K562 (cell line): Measurements from ENCODE around the gene KXD1. TPM values are rescaled to one million over a fixed set of nuclear protein-coding genes. Genes with fewer than 3 reads are reported as not detected.

Experiments used
- ATAC-seq: fragments of 200-7000 bp; cut with Tn5 transposase; 3 replicates; pipeline ENCODE4 v1.9.1; 2020; ENCODE audit warnings: moderate library complexity
- BruUV-seq: library from RNA; stranded (reverse); fragments of 400-500 nt; replicated peaks from 2 replicates; lab custom pipeline; 2021; lab: Mats Ljungman, UMichigan
- CTCF ChIA-PET: fragments of 300-600 bp; formaldehyde crosslinking; extraction: SDS; loops from one replicate; lab custom pipeline; 2021; ENCODE audit warnings: low intra/inter-chr PET ratio; lab: Yijun Ruan, JAX
- POLR2A ChIA-PET: fragments of 300-600, 350-650 bp; sonication (Branson Sonifier 250); formaldehyde crosslinking; extraction: SDS; loops from one replicate; lab custom pipeline; 2021; ENCODE audit warnings: antibody characterized with exemption, inconsistent platforms; lab: Yijun Ruan, JAX
- DNase-seq, 4 experiments: peaks; one replicate each; pipeline versions ENCODE4 v3.0.0 to v3.0.0-alpha.2; 2011 to 2018; ENCODE audit warnings: low spot score in 3 of 4, mixed read lengths in 3 of 4; ENCODE audit errors: extremely low read depth in 1 of 4
- FAIRE-seq: peaks from 2 replicates; lab custom pipeline; 2011; peaks lifted over from hg19 to GRCh38; lab: Jason Lieb, UNC
- H2AFZ ChIP-seq: 2 replicates; pipeline ENCODE4 v1.6.0; 2011; ENCODE audit warnings: low read depth, low read length, control low read depth, inconsistent platforms
- H3K27ac ChIP-seq: fragments of 200-600 bp; 3 replicates; pipeline ENCODE4 v1.8.0; 2011; ENCODE audit warnings: low read depth, mild to moderate bottlenecking, control low read depth, inconsistent platforms, low read length, moderate library complexity, mixed read lengths; ENCODE audit errors: extremely low read depth
- H3K27me3 ChIP-seq, 2 experiments: fragments of 300-600 bp in 1 of 2; 2 replicates in 1 of 2; 3 replicates in 1 of 2; pipeline versions ENCODE4 v1.6.0 to v1.8.0; 2011; ENCODE audit warnings: inconsistent platforms in 2 of 2, low read length in 2 of 2, mild to moderate bottlenecking in 1 of 2, mixed read lengths in 1 of 2, moderate library complexity in 1 of 2; ENCODE audit not compliant: control insufficient read depth in 2 of 2, insufficient read depth in 2 of 2
- H3K36me3 ChIP-seq: fragments of 300-600 bp; 3 replicates; pipeline ENCODE4 v1.8.0; 2011; ENCODE audit warnings: mild to moderate bottlenecking, low read length, inconsistent platforms; ENCODE audit not compliant: control insufficient read depth, insufficient read depth
- H3K4me1 ChIP-seq, 2 experiments: fragments of 200-600 bp in 1 of 2; replicated peaks in 1 of 2; 2 replicates in 1 of 2; 3 replicates in 1 of 2; pipeline versions ENCODE4 v1.5.1 to v1.8.0; 2011; ENCODE audit warnings: inconsistent platforms in 2 of 2, low read length in 2 of 2, mild to moderate bottlenecking in 1 of 2, mixed read lengths in 1 of 2, moderate library complexity in 1 of 2; ENCODE audit not compliant: control insufficient read depth in 2 of 2, insufficient read depth in 2 of 2
- H3K4me2 ChIP-seq: 2 replicates; pipeline ENCODE4 v1.6.1; 2011; ENCODE audit warnings: low read length, control low read depth, inconsistent platforms, mixed read lengths; ENCODE audit not compliant: insufficient read depth
- H3K4me3 ChIP-seq: fragments of 200-600 bp; sonication (generic), shearing (Covaris generic); 2 replicates; pipeline ENCODE4 v1.5.1; 2016; ENCODE audit warnings: control low read depth, inconsistent platforms
- H3K79me2 ChIP-seq: fragments of 200-600 bp; 3 replicates; pipeline ENCODE4 v1.8.0; 2011; ENCODE audit warnings: low read length, inconsistent platforms; ENCODE audit not compliant: control insufficient read depth, insufficient read depth
- H3K9ac ChIP-seq, 2 experiments: 2 replicates each; pipeline versions ENCODE4 v1.6.0 to v1.6.1; 2011; ENCODE audit warnings: low read depth in 2 of 2, low read length in 2 of 2, control low read depth in 1 of 2, inconsistent platforms in 1 of 2, mild to moderate bottlenecking in 1 of 2, mixed read lengths in 1 of 2; ENCODE audit not compliant: insufficient read depth in 1 of 2
- H3K9me1 ChIP-seq: one replicate; pipeline ENCODE4 v1.6.0; 2011; ENCODE audit warnings: inconsistent platforms, mild to moderate bottlenecking, low read length, moderate library complexity; ENCODE audit not compliant: control insufficient read depth, insufficient read depth
- H3K9me3 ChIP-seq: replicated peaks from 2 replicates; pipeline ENCODE4 v1.5.1; 2011; ENCODE audit warnings: low read depth, low read length, inconsistent platforms; ENCODE audit not compliant: control insufficient read depth, insufficient read depth
- H4K20me1 ChIP-seq: replicated peaks from 2 replicates; pipeline ENCODE4 v1.6.1; 2011; ENCODE audit warnings: low read length, inconsistent platforms, mixed read lengths; ENCODE audit not compliant: control insufficient read depth, insufficient read depth
- CTCF ChIP-seq, 3 experiments: IDR thresholded peaks in 2 of 3; conservative IDR thresholded peaks in 1 of 3; 2 replicates each; pipeline ENCODE4 v1.5.1; 2011 to 2012; ENCODE audit warnings: low read length in 3 of 3, mild to moderate bottlenecking in 3 of 3, control low read depth in 2 of 3, improper control_type of control experiment in 1 of 3, inconsistent platforms in 1 of 3, low read depth in 1 of 3, mixed read lengths in 1 of 3, moderate library complexity in 1 of 3; ENCODE audit not compliant: insufficient read depth in 2 of 3
- GTF2A2 ChIP-seq: IDR thresholded peaks from 2 replicates; pipeline ENCODE4 v1.6.1; 2016; ENCODE audit warnings: mild to moderate bottlenecking, missing genetic modification characterization, missing compliant biosample characterization
- HMBOX1 ChIP-seq: sonication (generic); IDR thresholded peaks from 2 replicates; pipeline ENCODE4 v1.6.1; 2016
- POLR2G ChIP-seq: fragments of 200-400 bp; formaldehyde crosslinking; IDR thresholded peaks from 2 replicates; pipeline ENCODE4 v1.6.1; 2017; ENCODE audit warnings: low read depth, mild to moderate bottlenecking, antibody characterized with exemption, low read length, moderate library complexity
- RAD21 ChIP-seq, 2 experiments: fragments of 250-450 bp in 1 of 2; fragments of 450-650 bp in 1 of 2; sonication (Bioruptor Pico) in 1 of 2; formaldehyde crosslinking in 1 of 2; IDR thresholded peaks in 1 of 2; conservative IDR thresholded peaks in 1 of 2; 2 replicates each; pipeline versions ENCODE4 v1.4.0 to v1.8.0; 2020 to 2022; ENCODE audit warnings: mild to moderate bottlenecking in 2 of 2, moderate library complexity in 1 of 2
- RBM25 ChIP-seq: fragments of 200-400 bp; formaldehyde crosslinking; IDR thresholded peaks from 2 replicates; pipeline ENCODE4 v1.6.1; 2018; ENCODE audit warnings: low read length, low read depth, moderate library complexity; ENCODE audit not compliant: severe bottlenecking
- SAFB2 ChIP-seq: fragments of 200-400 bp; formaldehyde crosslinking; IDR thresholded peaks from 2 replicates; pipeline ENCODE4 v1.6.1; 2018; ENCODE audit warnings: borderline replicate concordance, low read length, low read depth, moderate library complexity; ENCODE audit not compliant: severe bottlenecking
- TOE1 ChIP-seq, 2 experiments: fragments of 450-650 bp in 1 of 2; sonication (generic) in 1 of 2; formaldehyde crosslinking in 1 of 2; IDR thresholded peaks; 2 replicates each; pipeline versions ENCODE4 v1.7.1 to v1.8.0; 2016 to 2022; ENCODE audit warnings: borderline replicate concordance in 2 of 2, mild to moderate bottlenecking in 2 of 2, antibody characterized with exemption in 1 of 2, inconsistent platforms in 1 of 2, low read depth in 1 of 2, missing genetic modification reagents in 1 of 2, moderate library complexity in 1 of 2
- TRIM25 ChIP-seq: fragments of 450-650 bp; IDR thresholded peaks from 2 replicates; pipeline ENCODE4 v1.7.0; 2016; ENCODE audit warnings: borderline replicate concordance
- ZNF232 ChIP-seq: sonication (generic); formaldehyde crosslinking; IDR thresholded peaks from 2 replicates; pipeline ENCODE4 v1.8.0; 2022; ENCODE audit warnings: mild to moderate bottlenecking, missing genetic modification reagents
- ZNF277 ChIP-seq: fragments of 250-450 bp; sonication (Bioruptor Pico); IDR thresholded peaks from 2 replicates; pipeline ENCODE4 v1.8.0; 2022; ENCODE audit warnings: inconsistent platforms, mild to moderate bottlenecking, moderate library complexity, borderline replicate concordance
- ZNF586 ChIP-seq: fragments of 450-650 bp; formaldehyde crosslinking; conservative IDR thresholded peaks from 2 replicates; pipeline ENCODE4 v1.4.0; 2020; ENCODE audit warnings: mild to moderate bottlenecking, moderate library complexity
- WGBS: fragments of 100-300 bp; shearing (Covaris generic); methylation state at CpG from one replicate; pipeline ENCODE4 v1.1.6; 2016; ENCODE audit warnings: low coverage, mixed read lengths; ENCODE audit not compliant: insufficient coverage; ENCODE audit errors: missing lambda C conversion rate; 5-methylcytosine and 5-hydroxymethylcytosine counted together
- in situ Hi-C: fragments of 300-500 bp; cut with MboI; formaldehyde crosslinking; loops from 4 replicates; pipeline ENCODE4 v1.15.0; 2018; ENCODE audit warnings: inconsistent platforms, mixed read lengths
- intact Hi-C: fragments of 100-400 bp; cut with micrococcal nuclease; formaldehyde crosslinking; loops from 2 replicates; pipeline ENCODE4 v1.14.2; 2022
- polyA plus RNA-seq, 8 experiments: library from polyadenylated mRNA; depleted of rRNA in 4 of 8; stranded (reverse) in 5 of 8; unstranded in 3 of 8; fragments of >200 nt; fragmentation: Nextera tagmentation in 2 of 8; fragmentation: Illumina TruSeq in 1 of 8; extraction: Ambion mirVana in 2 of 8; extraction: Trizol in 1 of 8; gene quantifications; 2 replicates each; pipeline versions ENCODE4 v1.2.1 to v1.2.3, GENCODE V29; 2011 to 2014; ENCODE audit warnings: inconsistent platforms in 1 of 8, missing spikeins in 1 of 8
- total RNA-seq, 7 experiments: library from RNA; depleted of rRNA in 6 of 7; stranded (reverse); fragments of >200 nt in 6 of 7; fragmentation: Illumina TruSeq in 2 of 7; extraction: Trizol in 2 of 7; gene quantifications; 2 replicates each; pipeline versions ENCODE4 v1.2.1 to v1.2.3, GENCODE V29; 2011 to 2021; ENCODE audit warnings: low replicate concordance in 1 of 7

KXD1 gene
- total and polyA plus RNA-seq, 9 of the 15 experiments (the other 6 are each of a cell fraction or from before 2014, with no cell fraction given): 21.9 to 210 (median 118) TPM

- TF ChIP-seq SAFB2: no peak
- TF ChIP-seq, all 486 proteins: peak for 0
Measured at GRCh38 chr19:18580311-18580710, 22.6 kb downstream of the KXD1 start (continued).

GRCh38 chr19:18586306-18586705 lies 28.6 kb downstream of the KXD1 start:
- in situ Hi-C loops: no loop called here
- no peak for ATAC-seq
- TF ChIP-seq TRIM25: no peak
- no peak for TF ChIP-seq ZNF232
- no peak for TF ChIP-seq GTF2A2
- TF ChIP-seq RAD21 (CRISPR knock-in tag; conservative IDR thresholded peaks at IDR 0.05 in 1 of 2, IDR thresholded peaks at IDR 0.05 in 1 of 2): 0 out of 4 replicates have a peak, but pooled peaks of 1 of the 2 experiments have one; percentile 12
- no peak for TF ChIP-seq RBM25
- TF ChIP-seq ZNF277: no peak
- TF ChIP-seq POLR2G: no peak
- no peak for TF ChIP-seq TOE1 (IDR thresholded peaks at IDR 0.05; ENCODE audit: borderline replicate concordance)
- TF ChIP-seq TOE1 (CRISPR knock-in tag; IDR thresholded peaks at IDR 0.05; ENCODE audit: borderline replicate concordance, low read depth): no peak
- peak; percentile 37; the same call in 1 of the 2 replicates for TF ChIP-seq HMBOX1
- TF ChIP-seq CTCF (IDR thresholded peaks at IDR 0.05 in 2 of 3, conservative IDR thresholded peaks at IDR 0.05 in 1 of 3; ENCODE audit: insufficient read depth in 2 of 3, low read depth in 1 of 3, low read length in 3 of 3): 0 out of 6 replicates have a peak, but pooled peaks of 1 of the 3 experiments have one; percentile 13
- TF ChIP-seq ZNF586: no peak

More at GRCh38 chr19:18586306-18586705, 28.6 kb downstream of the KXD1 start:
- intact Hi-C loops: no loop called here
- no peaks in the 10 kb centered on the region for H3K9me1 ChIP-seq
- no peak overlapping the region for H3K4me3 ChIP-seq
- H2AFZ ChIP-seq: 0 out of 2 replicates have a peak overlapping the region, but pooled peaks have one; percentile 56
- no peaks in the 10 kb centered on the region for H3K27me3 ChIP-seq
- H3K4me2 ChIP-seq: no peak overlapping the region
- peaks cover 6% of the 10 kb centered on the region; the same call in 1 of the 2 replicates for H4K20me1 ChIP-seq
- no peak overlapping the region for H3K27ac ChIP-seq
- H3K9ac ChIP-seq: no peak overlapping the region
- H3K4me1 ChIP-seq: peaks cover 14 to 40% of the 10 kb centered on the region in 2 experiments
- DNase-seq (no peak), FAIRE-seq (no peak)
- ChIA-PET POLR2A (interaction anchor here (0.6 to 5.4 kb wide), 6 partner anchors 10 to 293 kb away, joined by 3 to 39 read pairs (median 3); partner anchors contain the start of gene UBA52), CTCF (no interaction called here)
- no peaks in the 10 kb centered on the region for H3K9me3 ChIP-seq
- 67% methylated on average over 2 of the region's 2 CpGs for WGBS
- H3K79me2 ChIP-seq: peaks cover 24% of the 10 kb centered on the region
- no TSS peak for BruUV-seq
- H3K36me3 ChIP-seq: peaks cover 5% of the 10 kb centered on the region; the same call in 2 of the 3 replicates
